Stomach (tissue), 9 donors: ENCODE data around the gene TBCK. TPM values are rescaled to one million over a fixed set of nuclear protein-coding genes. Genes with fewer than 3 reads are reported as not detected.

ENCODE experiments used
- DNase-seq, 2 donors: peaks; one replicate each; pipeline versions ENCODE4 v3.0.0 to v3.0.0-alpha.2; 2013 to 2019
- H3K27ac ChIP-seq, 5 donors: fragments of 200-600 bp in 4 of 5; sonication (generic) in 4 of 5; one replicate each; pipeline ENCODE4 v1.5.1; 2013 to 2019; ENCODE audit warnings: mild to moderate bottlenecking in 1 of 5, moderate library complexity in 1 of 5
- H3K27me3 ChIP-seq, 3 donors: fragments of 200-600 bp; sonication (generic); one replicate each; pipeline ENCODE4 v1.5.1; 2017 to 2019; ENCODE audit warnings: mixed run types in 1 of 3
- H3K36me3 ChIP-seq, 4 donors: fragments of 200-600 bp; sonication (generic); 1 replicate in 3 of 4; 2 replicates in 1 of 4; pipeline ENCODE4 v1.5.1; 2016 to 2019
- H3K4me1 ChIP-seq, 4 donors: fragments of 200-600 bp; sonication (generic); one replicate each; pipeline ENCODE4 v1.5.1; 2016 to 2019
- H3K4me3 ChIP-seq, 4 donors: fragments of 200-600 bp; sonication (generic) in 3 of 4; one replicate each; pipeline ENCODE4 v1.5.1; 2016 to 2019; ENCODE audit warnings: mild to moderate bottlenecking in 1 of 4
- H3K9me3 ChIP-seq, 4 donors: fragments of 200-600 bp; sonication (generic); one replicate each; pipeline ENCODE4 v1.5.1; 2016 to 2019
- CTCF ChIP-seq, 7 experiments: fragments of 450-650 bp in 4 of 7; fragments of 200-600 bp in 3 of 7; sonication (generic) in 3 of 7; IDR thresholded peaks; one replicate each; pipeline ENCODE4 v1.5.1; 2016 to 2019; ENCODE audit warnings: antibody characterized with exemption in 7 of 7, control low read depth in 2 of 7, mild to moderate bottlenecking in 1 of 7
- EP300 ChIP-seq: sonication (generic); formaldehyde crosslinking; IDR thresholded peaks from one replicate; pipeline ENCODE4 v1.6.1; 2017; ENCODE audit warnings: antibody characterized with exemption
- POLR2A ChIP-seq, 4 donors: fragments of 450-650 bp; IDR thresholded peaks; one replicate each; pipeline ENCODE4 v1.6.1; 2016; ENCODE audit warnings: antibody characterized with exemption in 4 of 4, control low read depth in 2 of 4, mild to moderate bottlenecking in 1 of 4, moderate library complexity in 1 of 4
- POLR2AphosphoS5 ChIP-seq, 3 donors: sonication (generic); formaldehyde crosslinking; IDR thresholded peaks; one replicate each; pipeline ENCODE4 v1.6.1; 2016; ENCODE audit warnings: antibody characterized with exemption in 3 of 3
- WGBS, 5 donors: extraction: QIAGEN DNeasy Blood & Tissue Kit in 3 of 5; methylation state at CpG; one replicate each; pipeline versions ENCODE4 v1.1.5 to v1.1.7; 2013 to 2018; 5-methylcytosine and 5-hydroxymethylcytosine counted together
- intact Hi-C: fragments of 100-400 bp; cut with DNase I; formaldehyde crosslinking; loops from one replicate; pipeline ENCODE4 v1.15.1; 2023; ENCODE audit warnings: low total_unique reads
- polyA plus RNA-seq, 3 donors: library from polyadenylated mRNA; stranded (reverse); fragments of 200-250 nt; gene quantifications; one replicate each; pipeline ENCODE4 v1.2.3, GENCODE V29; 2013
- total RNA-seq, 5 donors: library from RNA; depleted of rRNA; stranded (reverse); fragments of >200 nt; gene quantifications; one replicate each; pipeline versions ENCODE4 v1.1.0 to v1.2.3, GENCODE V29; 2014 to 2016
- donor health status: healthy with polysubstance abuse.
- donor health status: Bipolar disorder and iron deficiency.
- donor health status: healthy.

Gene TBCK
- total and polyA plus RNA-seq, 8 donors: 3.2 to 140 (median 28.0) TPM

DNA sequence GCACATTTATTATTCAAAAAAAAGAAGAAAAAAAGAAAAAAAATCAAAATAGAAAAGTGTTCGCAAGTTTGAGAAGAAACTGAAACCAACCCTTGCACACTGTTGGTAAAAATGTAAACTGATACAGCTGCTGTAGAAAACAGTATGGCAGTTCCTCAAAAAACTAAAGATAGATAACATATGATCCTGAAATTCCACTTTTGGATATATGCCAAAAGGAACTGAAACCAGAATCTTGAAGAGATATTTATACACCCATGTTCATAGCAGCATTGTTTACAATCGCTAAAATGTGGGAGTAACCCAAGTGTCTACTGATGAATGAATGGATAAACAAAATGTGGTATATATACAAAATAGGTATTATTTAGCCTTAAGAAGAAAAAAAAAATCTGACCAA, 155.4 kb downstream of the TBCK start:
- peaks cover 0 to 12% (median 6%) of the 10 kb centered on the region in 4 donors for H3K9me3 ChIP-seq
- no peak overlapping the region for H3K4me3 ChIP-seq
- DNase-seq: peak in 1 of 2 donors; percentile 28
- TF ChIP-seq EP300 (no peak), CTCF (IDR thresholded peaks at IDR 0.05) (no peak), POLR2AphosphoS5 (IDR thresholded peaks at IDR 0.05) (no peak), POLR2A (IDR thresholded peaks at IDR 0.05) (no peak)
- H3K4me1 ChIP-seq: peaks cover 0 to 4% (median 2%) of the 10 kb centered on the region in 4 donors
- H3K27me3 ChIP-seq: no peaks in the 10 kb centered on the region
- intact Hi-C loops: no loop called here
- no peak overlapping the region for H3K27ac ChIP-seq
- 72 to 88% (median 84%) methylated on average over 2 of the region's 2 CpGs for WGBS, 5 donors
- peaks cover 4 to 44% (median 25%) of the 10 kb centered on the region in 4 donors for H3K36me3 ChIP-seq

- WGBS, 5 donors: 93 to 99% (median 94%) methylated on average over 2 of the region's 2 CpGs
- Histone ChIP-seq H3K9me3 (peaks cover 0 to 33% (median 16%) of the 10 kb centered on the region in 4 donors), H3K4me3 (no peak overlapping the region), H3K27me3 (no peaks in the 10 kb centered on the region), H3K27ac (no peak overlapping the region), H3K4me1 (no peaks in the 10 kb centered on the region), H3K36me3 (peaks cover 0 to 29% (median 2%) of the 10 kb centered on the region in 4 donors)
- no peak for DNase-seq
- intact Hi-C loops: no loop called here
- TF ChIP-seq EP300: no peak
These were observed 166.1 kb downstream of the TBCK start for GRCh38 chr4:106149911-106150310.

- TF ChIP-seq EP300: no peak
- TF ChIP-seq CTCF (IDR thresholded peaks at IDR 0.05): no peak
- DNase-seq: no peak
- H3K27ac ChIP-seq: no peak overlapping the region
- no peaks in the 10 kb centered on the region for H3K4me1 ChIP-seq
- H3K4me3 ChIP-seq: no peak overlapping the region
- H3K27me3 ChIP-seq: no peaks in the 10 kb centered on the region
- H3K36me3 ChIP-seq: peaks cover 0 to 29% (median 2%) of the 10 kb centered on the region in 4 donors
- intact Hi-C loops: no loop called here
- peaks cover 0 to 33% (median 16%) of the 10 kb centered on the region in 4 donors for H3K9me3 ChIP-seq
- WGBS, 5 donors: 68 to 92% (median 89%) methylated on average over 1 of the region's 1 CpG
These were observed 167.0 kb downstream of the TBCK start for GRCh38 chr4:106149026-106149425.

- Histone ChIP-seq H3K27me3 (no peaks in the 10 kb centered on the region), H3K4me1 (no peaks in the 10 kb centered on the region), H3K27ac (no peak overlapping the region), H3K36me3 (peaks cover 0 to 17% (median 2%) of the 10 kb centered on the region in 4 donors), H3K4me3 (no peak overlapping the region), H3K9me3 (peaks cover 0 to 18% (median 5%) of the 10 kb centered on the region in 4 donors)
- no peak for TF ChIP-seq POLR2AphosphoS5 (IDR thresholded peaks at IDR 0.05)
- no peak for TF ChIP-seq POLR2A (IDR thresholded peaks at IDR 0.05)
- TF ChIP-seq CTCF (IDR thresholded peaks at IDR 0.05): no peak
- TF ChIP-seq EP300: no peak
- WGBS, 5 donors: 82 to 90% (median 86%) methylated on average over 3 of the region's 3 CpGs
- intact Hi-C loops: no loop called here
- no peak for DNase-seq
These were observed 173.3 kb downstream of the TBCK start for GRCh38 chr4:106142616-106143127.

- 76 to 93% (median 90%) methylated on average over 1 of the region's 1 CpG for WGBS, 5 donors
- intact Hi-C loops: no loop called here
- Histone ChIP-seq H3K4me3 (no peak overlapping the region), H3K9me3 (peaks cover 0 to 6% (median under 1%) of the 10 kb centered on the region in 4 donors), H3K27ac (no peak overlapping the region), H3K36me3 (peaks cover 0 to 6% (median 2%) of the 10 kb centered on the region in 4 donors), H3K4me1 (no peaks in the 10 kb centered on the region), H3K27me3 (no peaks in the 10 kb centered on the region)
- no peak for DNase-seq
- TF ChIP-seq POLR2AphosphoS5 (IDR thresholded peaks at IDR 0.05) (no peak), CTCF (IDR thresholded peaks at IDR 0.05) (no peak), EP300 (no peak), POLR2A (IDR thresholded peaks at IDR 0.05) (no peak)
These were observed 175.4 kb downstream of the TBCK start for GRCh38 chr4:106140601-106141000.
